ENCODE measurements around the gene SEC31A. TPM values are rescaled to one million over a fixed set of nuclear protein-coding genes. Genes with fewer than 3 reads are reported as not detected.
"Not testable (repeated sequence)": the region's sequence is repeated elsewhere in the genome, so short reads cannot be mapped to it uniquely, and the experiment has no call there.

Gene SEC31A
- polyA plus RNA-seq, 4 donors = 95.3 to 376 (median 164) TPM

- Histone ChIP-seq H3K4me3 (ENCODE audit: low read depth in 1 of 3, low read length in 3 of 3) (peak overlapping the region in 2 of 3 donors; percentile 75 to 99), H3K9me3 (ENCODE audit: control insufficient read depth in 2 of 2, insufficient read depth in 1 of 2, low read depth in 1 of 2, low read length in 1 of 2) (no peaks in the 10 kb centered on the region), H3K27me3 (ENCODE audit: control insufficient read depth in 3 of 3, insufficient read depth in 3 of 3, low read length in 3 of 3) (no peaks in the 10 kb centered on the region), H3K4me1 (ENCODE audit: control insufficient read depth in 3 of 3, insufficient read depth in 2 of 3, low read depth in 1 of 3, low read length in 2 of 3) (peaks cover 5 to 21% (median 5%) of the 10 kb centered on the region in 3 donors), H3K36me3 (ENCODE audit: control insufficient read depth in 3 of 3, insufficient read depth in 2 of 3, low read depth in 1 of 3, low read length in 3 of 3) (peaks cover 2 to 11% (median 2%) of the 10 kb centered on the region in 3 donors), H3K27ac (ENCODE audit: low read depth in 1 of 3, low read length in 2 of 3) (peak overlapping the region in 1 of 3 donors; percentile 100)
- DNase-seq (peak in 1 of 2 donors; percentile 30), FAIRE-seq (no peak)
- 19 to 64% (median 45%) methylated on average over 6 of the region's 6 CpGs for WGBS, 3 donors
These were observed 1.7 kb downstream of the SEC31A start for GRCh38 chr4:82889287-82889686.

- H3K9me3 ChIP-seq (ENCODE audit: control insufficient read depth in 2 of 2, insufficient read depth in 1 of 2, low read depth in 1 of 2, low read length in 1 of 2) = no peaks in the 10 kb centered on the region
- FAIRE-seq (no peak), DNase-seq (peak; percentile 55 to 73)
- WGBS, 3 donors = 11 to 38% (median 28%) methylated on average over 5 of the region's 5 CpGs
- peaks cover 2 to 11% (median 4%) of the 10 kb centered on the region in 3 donors for H3K4me1 ChIP-seq (ENCODE audit: control insufficient read depth in 3 of 3, insufficient read depth in 2 of 3, low read depth in 1 of 3, low read length in 2 of 3)
- peaks cover 0 to 19% (median 0%) of the 10 kb centered on the region in 3 donors for H3K36me3 ChIP-seq (ENCODE audit: control insufficient read depth in 3 of 3, insufficient read depth in 2 of 3, low read depth in 1 of 3, low read length in 3 of 3)
- no peaks in the 10 kb centered on the region for H3K27me3 ChIP-seq (ENCODE audit: control insufficient read depth in 3 of 3, insufficient read depth in 3 of 3, low read length in 3 of 3)
- H3K27ac ChIP-seq (ENCODE audit: low read depth in 1 of 3, low read length in 2 of 3) = peak overlapping the region in 1 of 3 donors; percentile 82
- H3K4me3 ChIP-seq (ENCODE audit: low read depth in 1 of 3, low read length in 3 of 3) = peak overlapping the region in 1 of 3 donors; percentile 7
These were observed 4.6 kb downstream of the SEC31A start for GRCh38 chr4:82886147-82886942.

- FAIRE-seq (no peak), DNase-seq (peak; percentile 68 to 79)
- no peaks in the 10 kb centered on the region for H3K9me3 ChIP-seq (ENCODE audit: control insufficient read depth in 2 of 2, insufficient read depth in 1 of 2, low read depth in 1 of 2, low read length in 1 of 2)
- peaks cover 0 to 23% (median 0%) of the 10 kb centered on the region in 3 donors for H3K36me3 ChIP-seq (ENCODE audit: control insufficient read depth in 3 of 3, insufficient read depth in 2 of 3, low read depth in 1 of 3, low read length in 3 of 3)
- peak overlapping the region in 1 of 3 donors; percentile 73 for H3K27ac ChIP-seq (ENCODE audit: low read depth in 1 of 3, low read length in 2 of 3)
- no peaks in the 10 kb centered on the region for H3K27me3 ChIP-seq (ENCODE audit: control insufficient read depth in 3 of 3, insufficient read depth in 3 of 3, low read length in 3 of 3)
- H3K4me3 ChIP-seq (ENCODE audit: low read depth in 1 of 3, low read length in 3 of 3) = peak overlapping the region in 1 of 3 donors; percentile 19
- peaks cover 2 to 11% (median 4%) of the 10 kb centered on the region in 3 donors for H3K4me1 ChIP-seq (ENCODE audit: control insufficient read depth in 3 of 3, insufficient read depth in 2 of 3, low read depth in 1 of 3, low read length in 2 of 3)
These were observed 5.5 kb downstream of the SEC31A start for GRCh38 chr4:82885410-82885809.

GRCh38 chr4:82868572-82868971 lies 22.4 kb downstream of the SEC31A start:
- peaks cover 10 to 60% (median 29%) of the 10 kb centered on the region in 3 donors for H3K36me3 ChIP-seq (ENCODE audit: control insufficient read depth in 3 of 3, insufficient read depth in 2 of 3, low read depth in 1 of 3, low read length in 3 of 3)
- H3K4me3 ChIP-seq (ENCODE audit: low read depth in 1 of 3, low read length in 3 of 3) = no peak overlapping the region
- H3K27ac ChIP-seq (ENCODE audit: low read depth in 1 of 3, low read length in 2 of 3) = no peak overlapping the region
- FAIRE-seq (no peak), DNase-seq (no peak)
- H3K4me1 ChIP-seq (ENCODE audit: control insufficient read depth in 3 of 3, insufficient read depth in 2 of 3, low read depth in 1 of 3, low read length in 2 of 3) = no peaks in the 10 kb centered on the region
- H3K27me3 ChIP-seq (ENCODE audit: control insufficient read depth in 3 of 3, insufficient read depth in 3 of 3, low read length in 3 of 3) = no peaks in the 10 kb centered on the region
- 96 to 99% (median 96%) methylated on average over 5 of the region's 5 CpGs for WGBS, 3 donors
- H3K9me3 ChIP-seq (ENCODE audit: control insufficient read depth in 2 of 2, insufficient read depth in 1 of 2, low read depth in 1 of 2, low read length in 1 of 2) = no peaks in the 10 kb centered on the region

- Histone ChIP-seq H3K27me3 (ENCODE audit: control insufficient read depth in 3 of 3, insufficient read depth in 3 of 3, low read length in 3 of 3) (no peaks in the 10 kb centered on the region), H3K4me1 (ENCODE audit: control insufficient read depth in 3 of 3, insufficient read depth in 2 of 3, low read depth in 1 of 3, low read length in 2 of 3) (no peaks in the 10 kb centered on the region), H3K36me3 (ENCODE audit: control insufficient read depth in 3 of 3, insufficient read depth in 2 of 3, low read depth in 1 of 3, low read length in 3 of 3) (peaks cover 6 to 50% (median 26%) of the 10 kb centered on the region in 3 donors), H3K27ac (ENCODE audit: low read depth in 1 of 3, low read length in 2 of 3) (no peak overlapping the region), H3K4me3 (ENCODE audit: low read depth in 1 of 3, low read length in 3 of 3) (no peak overlapping the region), H3K9me3 (ENCODE audit: control insufficient read depth in 2 of 2, insufficient read depth in 1 of 2, low read depth in 1 of 2, low read length in 1 of 2) (no peaks in the 10 kb centered on the region)
- DNase-seq (no peak), FAIRE-seq (no peak)
- 79 to 84% (median 81%) methylated on average over 8 of the region's 8 CpGs for WGBS, 3 donors
These were observed 24.1 kb downstream of the SEC31A start for GRCh38 chr4:82866706-82867385.

GRCh38 chr4:82866033-82866432 lies 24.9 kb downstream of the SEC31A start:
- H3K27me3 ChIP-seq (ENCODE audit: control insufficient read depth in 3 of 3, insufficient read depth in 3 of 3, low read length in 3 of 3); DNase-seq; H3K4me3 ChIP-seq (ENCODE audit: low read depth in 1 of 3, low read length in 3 of 3); H3K9me3 ChIP-seq (ENCODE audit: control insufficient read depth in 2 of 2, insufficient read depth in 1 of 2, low read depth in 1 of 2, low read length in 1 of 2); FAIRE-seq; H3K4me1 ChIP-seq (ENCODE audit: control insufficient read depth in 3 of 3, insufficient read depth in 2 of 3, low read depth in 1 of 3, low read length in 2 of 3): not testable (repeated sequence)
- Histone ChIP-seq H3K27ac (ENCODE audit: low read depth in 1 of 3, low read length in 2 of 3) (peak overlapping the region in 1 of 3 donors; percentile 65), H3K36me3 (ENCODE audit: control insufficient read depth in 3 of 3, insufficient read depth in 2 of 3, low read depth in 1 of 3, low read length in 3 of 3) (peaks cover 5 to 47% (median 21%) of the 10 kb centered on the region in 3 donors)
- 72 to 77% (median 74%) methylated on average over 6 of the region's 6 CpGs for WGBS, 3 donors

- Histone ChIP-seq H3K27me3 (ENCODE audit: control insufficient read depth in 3 of 3, insufficient read depth in 3 of 3, low read length in 3 of 3) (no peaks in the 10 kb centered on the region), H3K4me3 (ENCODE audit: low read depth in 1 of 3, low read length in 3 of 3) (no peak overlapping the region), H3K4me1 (ENCODE audit: control insufficient read depth in 3 of 3, insufficient read depth in 2 of 3, low read depth in 1 of 3, low read length in 2 of 3) (no peaks in the 10 kb centered on the region), H3K9me3 (ENCODE audit: control insufficient read depth in 2 of 2, insufficient read depth in 1 of 2, low read depth in 1 of 2, low read length in 1 of 2) (no peaks in the 10 kb centered on the region), H3K36me3 (ENCODE audit: control insufficient read depth in 3 of 3, insufficient read depth in 2 of 3, low read depth in 1 of 3, low read length in 3 of 3) (peaks cover 5 to 44% (median 18%) of the 10 kb centered on the region in 3 donors), H3K27ac (ENCODE audit: low read depth in 1 of 3, low read length in 2 of 3) (no peak overlapping the region)
- no peak for FAIRE-seq
- DNase-seq = peak; percentile 13 to 59
- WGBS, 3 donors = 14 to 17% (median 16%) methylated on average over 1 of the region's 1 CpG
These were observed 25.4 kb downstream of the SEC31A start for GRCh38 chr4:82865592-82865991.

- Histone ChIP-seq H3K4me1 (ENCODE audit: control insufficient read depth in 3 of 3, insufficient read depth in 2 of 3, low read depth in 1 of 3, low read length in 2 of 3) (no peaks in the 10 kb centered on the region), H3K9me3 (ENCODE audit: control insufficient read depth in 2 of 2, insufficient read depth in 1 of 2, low read depth in 1 of 2, low read length in 1 of 2) (no peaks in the 10 kb centered on the region), H3K36me3 (ENCODE audit: control insufficient read depth in 3 of 3, insufficient read depth in 2 of 3, low read depth in 1 of 3, low read length in 3 of 3) (peaks cover 5 to 48% (median 18%) of the 10 kb centered on the region in 3 donors), H3K4me3 (ENCODE audit: low read depth in 1 of 3, low read length in 3 of 3) (no peak overlapping the region), H3K27ac (ENCODE audit: low read depth in 1 of 3, low read length in 2 of 3) (no peak overlapping the region), H3K27me3 (ENCODE audit: control insufficient read depth in 3 of 3, insufficient read depth in 3 of 3, low read length in 3 of 3) (no peaks in the 10 kb centered on the region)
- DNase-seq = no peak
- 72 to 87% (median 82%) methylated on average over 6 of the region's 6 CpGs for WGBS, 3 donors
- no peak for FAIRE-seq
These were observed 26.5 kb downstream of the SEC31A start for GRCh38 chr4:82864336-82864979.

Measured in small intestine (tissue), 7 donors.